Activated T-helper 1 cell treated with anti-CD3 and anti-CD28 coated beads, Interleukin-12 subunit alpha, Interleukin-12 subunit beta, Interleukin-2, Interleukin-4 antibody, amounts not matched to agents 30 ng/mL and 10 ng/mL and 1 ng/mL, durations not matched to agents 14 hours and 24 hours and 36 hours (primary cell): ENCODE measurements around the gene SLX4IP. TPM values are rescaled to one million over a fixed set of nuclear protein-coding genes. Genes with fewer than 3 reads are reported as not detected.

Experiments
- DNase-seq: peaks from one replicate; pipeline ENCODE4 v3.0.0; 2021; ENCODE audit warnings: low spot score
- H3K27ac Mint-ChIP-seq: one replicate; pipeline ENCODE4 v1.8.0; 2021; ENCODE audit warnings: mild to moderate bottlenecking, mixed read lengths
- H3K27me3 Mint-ChIP-seq: one replicate; pipeline ENCODE4 v1.8.0; 2022; ENCODE audit warnings: mild to moderate bottlenecking, moderate library complexity, mixed read lengths; ENCODE audit not compliant: insufficient read depth
- H3K36me3 Mint-ChIP-seq: one replicate; pipeline ENCODE4 v1.8.0; 2021; ENCODE audit warnings: low read depth, mixed read lengths
- H3K4me1 Mint-ChIP-seq: one replicate; pipeline ENCODE4 v1.8.0; 2021; ENCODE audit warnings: low read depth, mixed read lengths
- H3K4me3 Mint-ChIP-seq: one replicate; pipeline ENCODE4 v1.8.0; 2021; ENCODE audit warnings: mild to moderate bottlenecking, moderate library complexity, mixed read lengths
- H3K9me3 Mint-ChIP-seq: one replicate; pipeline ENCODE4 v1.8.0; 2021; ENCODE audit warnings: mixed read lengths
- intact Hi-C: fragments of 100-400 bp; cut with micrococcal nuclease; formaldehyde crosslinking; loops from one replicate; pipeline ENCODE4 v1.15.1; 2024
- total RNA-seq: library from RNA; stranded (reverse); gene quantifications from 2 replicates; pipeline ENCODE4 v1.2.3, GENCODE V29; 2022

Gene SLX4IP
- total RNA-seq, 1 donor from 2014 or later, result 5.0 TPM

- intact Hi-C loops, result no loop called here
- H3K4me3 Mint-ChIP-seq, result no peak overlapping the region
- no peak for DNase-seq
Observed at GRCh38 chr20:10647471-10647870, 212.4 kb downstream of the SLX4IP start.

GRCh38 chr20:10647909-10648308 lies 212.8 kb downstream of the SLX4IP start:
- Mint-ChIP-seq H3K36me3 (no peaks in the 10 kb centered on the region), H3K27ac (no peak overlapping the region), H3K27me3 (peaks cover 2% of the 10 kb centered on the region), H3K9me3 (no peaks in the 10 kb centered on the region), H3K4me3 (no peak overlapping the region), H3K4me1 (peaks cover 5% of the 10 kb centered on the region)
- no peak for DNase-seq
- intact Hi-C loops, result no loop called here

More at GRCh38 chr20:10647471-10647870, 212.4 kb downstream of the SLX4IP start:
- H3K9me3 Mint-ChIP-seq, result no peaks in the 10 kb centered on the region
- H3K27ac Mint-ChIP-seq, result no peak overlapping the region
- peaks cover 2% of the 10 kb centered on the region for H3K27me3 Mint-ChIP-seq
- H3K4me1 Mint-ChIP-seq, result peaks cover 5% of the 10 kb centered on the region
- H3K36me3 Mint-ChIP-seq, result no peaks in the 10 kb centered on the region

- peaks cover 6% of the 10 kb centered on the region for H3K4me1 Mint-ChIP-seq
- H3K4me3 Mint-ChIP-seq, result no peak overlapping the region
- no peak for DNase-seq
- H3K27me3 Mint-ChIP-seq, result peaks cover 2% of the 10 kb centered on the region
- H3K36me3 Mint-ChIP-seq, result no peaks in the 10 kb centered on the region
- no peaks in the 10 kb centered on the region for H3K9me3 Mint-ChIP-seq
- H3K27ac Mint-ChIP-seq, result no peak overlapping the region
- intact Hi-C loops, result no loop called here
Observed at GRCh38 chr20:10648651-10649050, 213.5 kb downstream of the SLX4IP start.

- Mint-ChIP-seq H3K27me3 (peaks cover 7% of the 10 kb centered on the region), H3K4me3 (no peak overlapping the region), H3K4me1 (peaks cover 9% of the 10 kb centered on the region), H3K9me3 (no peaks in the 10 kb centered on the region), H3K27ac (no peak overlapping the region), H3K36me3 (no peaks in the 10 kb centered on the region)
- DNase-seq, result no peak
- intact Hi-C loops, result no loop called here
Observed at GRCh38 chr20:10649080-10649796, 214.1 kb downstream of the SLX4IP start.

GRCh38 chr20:10649797-10650160 lies 214.7 kb downstream of the SLX4IP start:
- Mint-ChIP-seq H3K9me3 (no peaks in the 10 kb centered on the region), H3K4me3 (no peak overlapping the region), H3K36me3 (no peaks in the 10 kb centered on the region), H3K4me1 (peaks cover 6% of the 10 kb centered on the region), H3K27me3 (peaks cover 8% of the 10 kb centered on the region), H3K27ac (no peak overlapping the region)
- intact Hi-C loops, result loop anchor here (5.0 kb wide), 1 partner anchor 52 kb away; no protein-coding TSS in a partner anchor
- no peak for DNase-seq

- intact Hi-C loops, result loop anchor here (5.0 kb wide), 1 partner anchor 54 kb away; no protein-coding TSS in a partner anchor
- no peak for DNase-seq
- Mint-ChIP-seq H3K9me3 (no peaks in the 10 kb centered on the region), H3K27ac (no peak overlapping the region), H3K4me1 (peaks cover 6% of the 10 kb centered on the region), H3K4me3 (no peak overlapping the region), H3K27me3 (peaks cover 8% of the 10 kb centered on the region), H3K36me3 (no peaks in the 10 kb centered on the region)
Observed at GRCh38 chr20:10651227-10651990, 216.3 kb downstream of the SLX4IP start.

- Mint-ChIP-seq H3K27me3 (peaks cover 8% of the 10 kb centered on the region), H3K27ac (no peak overlapping the region), H3K4me3 (no peak overlapping the region), H3K36me3 (no peaks in the 10 kb centered on the region), H3K9me3 (no peaks in the 10 kb centered on the region), H3K4me1 (peaks cover 6% of the 10 kb centered on the region)
- intact Hi-C loops, result loop anchor here (5.0 kb wide), 1 partner anchor 55 kb away; no protein-coding TSS in a partner anchor
- no peak for DNase-seq
Observed at GRCh38 chr20:10652185-10652584, 217.1 kb downstream of the SLX4IP start.

- no peaks in the 10 kb centered on the region for H3K9me3 Mint-ChIP-seq
- no peak overlapping the region for H3K4me3 Mint-ChIP-seq
- H3K36me3 Mint-ChIP-seq, result no peaks in the 10 kb centered on the region
- peaks cover 6% of the 10 kb centered on the region for H3K4me1 Mint-ChIP-seq
- intact Hi-C loops, result loop anchor here (5.0 kb wide), 1 partner anchor 55 kb away; no protein-coding TSS in a partner anchor
- DNase-seq, result no peak
- no peak overlapping the region for H3K27ac Mint-ChIP-seq
- H3K27me3 Mint-ChIP-seq, result peaks cover 10% of the 10 kb centered on the region
Observed at GRCh38 chr20:10652660-10653261, 217.7 kb downstream of the SLX4IP start.

GRCh38 chr20:10653599-10654249 lies 218.6 kb downstream of the SLX4IP start:
- peaks cover 6% of the 10 kb centered on the region for H3K4me1 Mint-ChIP-seq
- no peak for DNase-seq
- peaks cover 13% of the 10 kb centered on the region for H3K27me3 Mint-ChIP-seq
- intact Hi-C loops, result loop anchor here (5.0 kb wide), 1 partner anchor 56 kb away; no protein-coding TSS in a partner anchor
- no peak overlapping the region for H3K4me3 Mint-ChIP-seq
- H3K36me3 Mint-ChIP-seq, result no peaks in the 10 kb centered on the region
- H3K9me3 Mint-ChIP-seq, result no peaks in the 10 kb centered on the region
- H3K27ac Mint-ChIP-seq, result no peak overlapping the region

- Mint-ChIP-seq H3K9me3 (no peaks in the 10 kb centered on the region), H3K27ac (no peak overlapping the region), H3K4me3 (no peak overlapping the region), H3K27me3 (peaks cover 13% of the 10 kb centered on the region), H3K4me1 (peaks cover 6% of the 10 kb centered on the region), H3K36me3 (no peaks in the 10 kb centered on the region)
- no peak for DNase-seq
- intact Hi-C loops, result loop anchor here (5.0 kb wide), 1 partner anchor 57 kb away; no protein-coding TSS in a partner anchor
Observed at GRCh38 chr20:10654250-10654610, 219.1 kb downstream of the SLX4IP start.

- no peaks in the 10 kb centered on the region for H3K36me3 Mint-ChIP-seq
- intact Hi-C loops, result loop anchor here (5.0 kb wide), 1 partner anchor 57 kb away; no protein-coding TSS in a partner anchor
- peaks cover 13% of the 10 kb centered on the region for H3K27me3 Mint-ChIP-seq
- no peak overlapping the region for H3K27ac Mint-ChIP-seq
- H3K9me3 Mint-ChIP-seq, result no peaks in the 10 kb centered on the region
- H3K4me1 Mint-ChIP-seq, result peaks cover 6% of the 10 kb centered on the region
- DNase-seq, result no peak
- no peak overlapping the region for H3K4me3 Mint-ChIP-seq
Observed at GRCh38 chr20:10654630-10655029, 219.5 kb downstream of the SLX4IP start.

GRCh38 chr20:10655720-10656669 lies 220.9 kb downstream of the SLX4IP start:
- no peak overlapping the region for H3K27ac Mint-ChIP-seq
- no peak for DNase-seq
- H3K27me3 Mint-ChIP-seq, result peaks cover 18% of the 10 kb centered on the region
- H3K4me1 Mint-ChIP-seq, result peaks cover 6% of the 10 kb centered on the region
- no peaks in the 10 kb centered on the region for H3K9me3 Mint-ChIP-seq
- intact Hi-C loops, result no loop called here
- H3K36me3 Mint-ChIP-seq, result no peaks in the 10 kb centered on the region
- no peak overlapping the region for H3K4me3 Mint-ChIP-seq
